Placental pericyte (primary cell): Measurements from ENCODE around the gene CCL11. TPM values are rescaled to one million over a fixed set of nuclear protein-coding genes. Genes with fewer than 3 reads are reported as not detected.

ENCODE experiments used
- total RNA-seq: library from RNA; depleted of rRNA; stranded (reverse); fragments of >200 nt; gene quantifications from 2 replicates; pipeline ENCODE4 v1.2.3, GENCODE V29; 2012

The CCL11 gene
- total RNA-seq: not detected in 2 replicates

DNA sequence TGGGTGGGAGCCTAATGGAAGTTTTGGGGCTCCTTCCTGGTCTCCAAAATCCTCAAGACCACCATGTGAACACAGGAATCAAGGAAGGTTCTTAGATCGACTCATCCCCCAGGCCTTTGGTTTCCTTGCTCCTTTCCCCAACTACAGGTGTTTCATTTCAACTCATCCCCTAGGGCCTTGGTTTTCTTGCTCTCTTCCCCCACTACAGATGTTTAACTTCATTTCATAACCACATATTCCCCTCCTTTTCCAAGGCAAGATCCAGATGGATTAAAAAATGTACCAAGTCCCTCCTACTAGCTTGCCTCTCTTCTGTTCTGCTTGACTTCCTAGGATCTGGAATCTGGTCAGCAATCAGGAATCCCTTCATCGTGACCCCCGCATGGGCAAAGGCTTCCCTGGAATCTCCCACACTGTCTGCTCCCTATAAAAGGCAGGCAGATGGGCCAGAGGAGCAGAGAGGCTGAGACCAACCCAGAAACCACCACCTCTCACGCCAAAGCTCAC is at the start of gene CCL11:
Gene CCL11 (plus strand): TSS at position 457 of the 507 bp plus-strand sequence. CDS start 67 bp downstream, outside the sequence.

DNA sequence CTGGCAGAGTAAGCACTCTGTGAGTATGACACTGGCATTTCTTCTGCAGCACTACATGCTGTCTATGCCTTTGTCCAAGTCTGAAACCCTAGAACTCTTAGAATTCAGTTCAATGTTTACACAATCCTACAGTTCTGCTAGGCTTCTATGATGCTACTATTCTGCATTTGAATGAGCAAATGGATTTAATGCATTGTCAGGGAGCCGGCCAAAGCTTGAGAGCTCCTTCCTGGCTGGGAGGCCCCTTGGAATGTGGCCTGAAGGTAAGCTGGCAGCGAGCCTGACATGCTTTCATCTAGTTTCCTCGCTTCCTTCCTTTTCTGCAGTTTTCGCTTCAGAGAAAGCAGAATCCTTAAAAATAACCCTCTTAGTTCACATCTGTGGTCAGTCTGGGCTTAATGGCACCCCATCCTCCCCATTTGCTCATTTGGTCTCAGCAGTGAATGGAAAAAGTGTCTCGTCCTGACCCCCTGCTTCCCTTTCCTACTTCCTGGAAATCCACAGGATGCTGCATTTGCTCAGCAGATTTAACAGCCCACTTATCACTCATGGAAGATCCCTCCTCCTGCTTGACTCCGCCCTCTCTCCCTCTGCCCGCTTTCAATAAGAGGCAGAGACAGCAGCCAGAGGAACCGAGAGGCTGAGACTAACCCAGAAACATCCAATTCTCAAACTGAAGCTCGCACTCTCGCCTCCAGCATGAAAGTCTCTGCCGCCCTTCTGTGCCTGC is 30.7 kb upstream of the CCL11 start, which contains the start of gene CCL2:
Gene CCL2 (plus strand): TSS at position 635 of the 730 bp plus-strand sequence. CDS start 65 bp downstream, at position 700.

DNA sequence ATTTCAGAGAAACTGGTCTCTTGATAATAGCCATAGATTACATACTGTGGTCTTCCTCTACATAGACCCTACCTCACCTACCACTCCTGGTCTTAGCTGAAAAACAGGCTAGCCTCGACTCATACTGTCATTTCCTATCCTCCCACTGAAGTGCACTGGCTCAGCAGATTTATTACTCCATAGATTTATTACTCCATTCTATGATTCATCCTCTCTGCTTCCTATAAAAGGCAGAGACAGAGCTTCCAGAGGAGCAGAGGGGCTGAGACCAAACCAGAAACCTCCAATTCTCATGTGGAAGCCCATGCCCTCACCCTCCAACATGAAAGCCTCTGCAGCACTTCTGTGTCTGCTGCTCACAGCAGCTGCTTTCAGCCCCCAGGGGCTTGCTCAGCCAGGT is 15.6 kb upstream of the CCL11 start, which contains the start of gene CCL7:
Gene CCL7 (plus strand): TSS at position 253 of the 400 bp plus-strand sequence. CDS start 70 bp downstream, at position 323.

GRCh38 chr17:34319039-34319483 is 33.5 kb downstream of the CCL11 start, which contains the start of gene CCL8:
TSS of gene CCL8 (plus strand) at chr17:34319435. CDS start at chr17:34319502, 67 bp downstream.

Other genes starting within 250 kb of the CCL11 start
- gene CCL2, start 30.5 kb upstream of the CCL11 start, total RNA-seq: 128 and 362 TPM in 2 replicates
- 0.44 and 3.4 TPM in 2 replicates for gene CCL7, start 15.5 kb upstream of the CCL11 start, total RNA-seq
- not detected in 2 replicates for gene CCL8, start 33.7 kb downstream of the CCL11 start, total RNA-seq
- gene CCL13, start 70.7 kb downstream of the CCL11 start, total RNA-seq: not detected in 2 replicates
- not detected in 2 replicates for gene CCL1, start 77.5 kb downstream of the CCL11 start, total RNA-seq